Left ventricle myocardium inferior (tissue), 1 donor: ENCODE data around the gene ARV1. TPM values are rescaled to one million over a fixed set of nuclear protein-coding genes. Genes with fewer than 3 reads are reported as not detected.

ENCODE experiments used
- DNase-seq: peaks from one replicate; pipeline ENCODE4 v3.0.0-alpha.2; 2020
- H3K27ac ChIP-seq: fragments of 200-600 bp; replicated peaks from 2 replicates; pipeline ENCODE4 v1.8.0; 2021
- H3K27me3 ChIP-seq: fragments of 200-600 bp; 2 replicates; pipeline ENCODE4 v1.8.0; 2021; ENCODE audit warnings: low read depth
- H3K36me3 ChIP-seq: fragments of 200-600 bp; 2 replicates; pipeline ENCODE4 v1.8.0; 2021
- H3K4me1 ChIP-seq: fragments of 200-600 bp; 2 replicates; pipeline ENCODE4 v1.8.0; 2021
- H3K4me3 ChIP-seq: fragments of 200-600 bp; 2 replicates; pipeline ENCODE4 v1.8.0; 2021; ENCODE audit warnings: mild to moderate bottlenecking, moderate library complexity
- H3K9me3 ChIP-seq: fragments of 200-600 bp; replicated peaks from 2 replicates; pipeline ENCODE4 v1.8.0; 2021
- intact Hi-C: fragments of 100-400 bp; cut with micrococcal nuclease; formaldehyde crosslinking; loops from one replicate; pipeline ENCODE4 v1.11.0; 2022
- total RNA-seq: library from RNA; stranded (reverse); fragmentation: NEBNext Ultra II Directional; extraction: Animal tissue kit (Norgen Biotek cat#: 25700); gene quantifications from one replicate; pipeline ENCODE4 v1.2.1, GENCODE V29; 2021
- TF ChIP-seq, protein P1 (sequence below): fragments of 200-600 bp; IDR thresholded peaks from 2 replicates; pipeline ENCODE4 v1.8.0; 2021; ENCODE audit warnings: antibody characterized with exemption, mild to moderate bottlenecking, borderline replicate concordance
- donor health status: DM: no; HTN: yes; CAD: no; lungs with severe emphysema.

ARV1 gene
- total RNA-seq, 1 donor from 2014 or later = 19.3 TPM

DNA sequence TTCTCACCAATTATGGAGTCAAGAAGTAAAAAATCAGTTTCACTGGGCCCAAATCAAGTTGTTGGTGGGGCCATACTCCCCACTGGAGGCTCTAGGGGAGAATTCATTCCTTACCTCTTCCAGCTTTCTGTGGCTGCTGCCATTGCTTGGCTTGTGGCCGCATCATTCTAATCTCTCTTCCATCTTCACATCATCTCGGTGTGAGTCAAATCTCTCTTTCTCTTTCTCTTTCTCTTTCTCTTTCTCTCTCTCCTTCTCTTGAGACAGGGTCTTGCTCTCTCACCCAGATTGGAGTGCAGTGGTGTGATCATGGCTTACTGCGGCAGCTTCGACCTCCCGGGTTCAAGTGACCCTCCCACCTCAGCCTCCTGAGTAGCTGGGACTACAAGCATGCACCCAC lies 33.1 kb downstream of the ARV1 start:
- Histone ChIP-seq H3K4me1 (no peaks in the 10 kb centered on the region), H3K36me3 (no peaks in the 10 kb centered on the region), H3K4me3 (no peak overlapping the region), H3K27ac (no peak overlapping the region), H3K27me3 (no peaks in the 10 kb centered on the region), H3K9me3 (peaks cover 14% of the 10 kb centered on the region)
- intact Hi-C loops = no loop called here
- TF ChIP-seq, protein P1, sequence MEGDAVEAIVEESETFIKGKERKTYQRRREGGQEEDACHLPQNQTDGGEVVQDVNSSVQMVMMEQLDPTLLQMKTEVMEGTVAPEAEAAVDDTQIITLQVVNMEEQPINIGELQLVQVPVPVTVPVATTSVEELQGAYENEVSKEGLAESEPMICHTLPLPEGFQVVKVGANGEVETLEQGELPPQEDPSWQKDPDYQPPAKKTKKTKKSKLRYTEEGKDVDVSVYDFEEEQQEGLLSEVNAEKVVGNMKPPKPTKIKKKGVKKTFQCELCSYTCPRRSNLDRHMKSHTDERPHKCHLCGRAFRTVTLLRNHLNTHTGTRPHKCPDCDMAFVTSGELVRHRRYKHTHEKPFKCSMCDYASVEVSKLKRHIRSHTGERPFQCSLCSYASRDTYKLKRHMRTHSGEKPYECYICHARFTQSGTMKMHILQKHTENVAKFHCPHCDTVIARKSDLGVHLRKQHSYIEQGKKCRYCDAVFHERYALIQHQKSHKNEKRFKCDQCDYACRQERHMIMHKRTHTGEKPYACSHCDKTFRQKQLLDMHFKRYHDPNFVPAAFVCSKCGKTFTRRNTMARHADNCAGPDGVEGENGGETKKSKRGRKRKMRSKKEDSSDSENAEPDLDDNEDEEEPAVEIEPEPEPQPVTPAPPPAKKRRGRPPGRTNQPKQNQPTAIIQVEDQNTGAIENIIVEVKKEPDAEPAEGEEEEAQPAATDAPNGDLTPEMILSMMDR = no peak
- DNase-seq = no peak

DNA sequence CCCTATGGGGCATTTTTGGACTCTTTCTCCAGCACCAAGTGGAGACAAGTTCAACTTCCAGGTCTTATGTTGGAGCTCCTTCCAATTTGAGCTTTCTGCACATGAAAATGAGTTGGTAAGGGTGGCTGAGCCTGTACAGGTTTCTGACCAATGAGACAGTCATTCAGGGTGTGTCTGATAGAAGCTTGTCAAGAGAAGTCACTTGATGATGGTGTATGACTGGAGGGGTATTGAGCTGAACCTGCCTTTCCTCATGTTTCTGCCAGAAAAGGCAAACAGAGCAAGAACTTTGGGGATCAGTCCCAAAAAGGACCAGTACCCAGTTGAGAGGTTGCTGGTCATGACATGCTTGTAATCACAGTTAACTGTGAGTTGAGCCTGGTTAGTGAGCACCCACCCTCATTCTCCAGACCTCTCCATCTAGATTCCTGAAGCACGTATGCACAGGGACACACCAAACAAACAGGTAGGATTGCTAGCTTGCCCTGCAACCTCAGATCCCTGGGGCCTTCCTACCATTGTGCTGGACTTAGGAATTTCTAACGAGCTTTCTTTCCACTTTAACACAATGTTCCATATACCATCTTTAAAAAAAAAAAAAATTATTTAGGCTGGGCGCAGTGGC lies 34.6 kb downstream of the ARV1 start:
- peaks cover 6% of the 10 kb centered on the region for H3K36me3 ChIP-seq
- intact Hi-C loops = no loop called here
- DNase-seq = no peak
- H3K27me3 ChIP-seq = no peaks in the 10 kb centered on the region
- no peaks in the 10 kb centered on the region for H3K4me1 ChIP-seq
- no peak overlapping the region for H3K4me3 ChIP-seq
- TF ChIP-seq, protein P1 = no peak
- no peak overlapping the region for H3K27ac ChIP-seq
- H3K9me3 ChIP-seq = no peaks in the 10 kb centered on the region

DNA sequence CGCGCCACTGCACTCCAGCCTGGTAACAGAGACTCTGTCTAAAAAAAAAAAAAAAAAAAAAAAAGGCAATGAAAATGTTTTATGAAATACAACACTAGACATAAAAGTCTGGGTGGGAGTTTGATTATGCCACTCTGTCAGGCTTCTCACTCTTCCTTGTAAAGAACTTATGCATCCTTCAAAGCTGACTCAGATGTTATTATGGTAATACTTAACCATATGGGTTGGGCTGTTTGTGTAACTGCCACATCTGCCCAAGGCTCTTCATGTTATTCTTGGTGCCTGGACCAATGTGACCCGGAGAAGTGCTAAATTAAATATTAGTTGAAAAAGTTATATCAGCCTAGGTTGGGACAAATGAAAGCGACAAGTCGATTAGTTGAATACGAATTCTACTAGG lies 37.3 kb downstream of the ARV1 start:
- H3K36me3 ChIP-seq = peaks cover 10% of the 10 kb centered on the region
- no peak overlapping the region for H3K27ac ChIP-seq
- intact Hi-C loops = no loop called here
- TF ChIP-seq, protein P1 = no peak
- no peak for DNase-seq
- no peaks in the 10 kb centered on the region for H3K9me3 ChIP-seq
- no peaks in the 10 kb centered on the region for H3K27me3 ChIP-seq
- H3K4me1 ChIP-seq = peaks cover 20% of the 10 kb centered on the region
- no peak overlapping the region for H3K4me3 ChIP-seq

DNA sequence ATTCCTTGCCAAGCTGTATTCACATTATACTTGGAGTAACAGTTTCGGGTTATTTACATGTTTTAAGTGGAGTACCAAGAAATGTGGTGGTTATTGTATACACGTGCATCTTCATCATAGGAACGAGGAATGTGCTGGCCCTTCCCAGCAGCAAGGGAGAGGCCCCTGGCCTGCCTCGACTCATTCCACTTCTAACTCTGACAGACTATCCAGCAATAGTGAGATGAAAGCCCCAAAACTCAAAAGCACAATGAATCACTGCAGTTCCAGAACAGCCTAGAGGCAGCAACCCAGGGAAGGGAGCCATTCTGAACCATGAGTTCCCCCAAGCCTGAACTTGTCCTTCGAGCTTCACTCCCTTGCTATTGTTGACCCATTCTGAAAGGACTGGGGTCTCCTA lies 38.1 kb downstream of the ARV1 start:
- Histone ChIP-seq H3K9me3 (no peaks in the 10 kb centered on the region), H3K27ac (no peak overlapping the region), H3K4me3 (no peak overlapping the region), H3K27me3 (no peaks in the 10 kb centered on the region), H3K4me1 (peaks cover 21% of the 10 kb centered on the region), H3K36me3 (peaks cover 10% of the 10 kb centered on the region)
- TF ChIP-seq, protein P1 = no peak
- no peak for DNase-seq
- intact Hi-C loops = no loop called here

DNA sequence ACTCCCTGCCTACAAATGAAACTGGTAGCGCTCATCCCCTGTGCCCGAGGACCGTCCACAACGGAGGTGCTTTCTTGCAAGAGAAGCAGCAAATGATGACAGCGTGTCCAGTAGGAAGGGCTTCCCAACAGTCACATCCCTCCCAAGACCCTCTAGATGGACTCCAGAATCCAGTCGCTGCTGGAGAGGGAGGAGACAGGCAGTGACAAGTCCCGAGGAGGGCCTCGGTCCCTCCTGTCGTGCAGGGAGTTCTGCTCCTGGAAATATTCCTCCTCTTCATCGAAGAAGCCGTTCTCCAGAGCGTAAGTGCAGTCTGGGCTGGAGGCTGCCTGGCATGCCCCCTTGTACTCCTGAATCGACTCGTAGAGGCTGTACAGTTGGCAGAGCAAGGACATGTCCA lies 40.8 kb downstream of the ARV1 start:
- Histone ChIP-seq H3K36me3 (peaks cover 10% of the 10 kb centered on the region), H3K27ac (peak overlapping the region; percentile 87), H3K4me3 (no peak overlapping the region), H3K27me3 (no peaks in the 10 kb centered on the region), H3K4me1 (peaks cover 21% of the 10 kb centered on the region), H3K9me3 (no peaks in the 10 kb centered on the region)
- intact Hi-C loops = no loop called here
- DNase-seq = no peak
- TF ChIP-seq, protein P1 = no peak
